T-cell (primary cell): Measurements from ENCODE around the gene ITGB4. TPM values are rescaled to one million over a fixed set of nuclear protein-coding genes. Genes with fewer than 3 reads are reported as not detected.
A peak's percentile ranks its signal among the peaks of the same experiment; 100 is the strongest.

Experiments used
- ATAC-seq, 4 experiments: fragments of 200-7000 bp in 3 of 4; fragments of 150-1000 bp in 1 of 4; cut with Tn5 transposase; replicated peaks in 1 of 4; 1 replicate in 3 of 4; 2 replicates in 1 of 4; pipeline ENCODE4 v1.10.0; 2021; ENCODE audit warnings: moderate library complexity in 3 of 4, mild to moderate bottlenecking in 2 of 4, moderate number of reproducible peaks in 1 of 4
- CTCF ChIA-PET, 2 donors: fragments of 300-600 bp; sonication (Branson Sonifier 250); formaldehyde crosslinking; loops; one replicate each; lab custom pipeline; 2022; ENCODE audit warnings: antibody characterized with exemption in 2 of 2; lab: Charles Lee
- POLR2A ChIA-PET, 2 donors: fragments of 300-600 bp; sonication (Branson Sonifier 250); formaldehyde crosslinking; loops; one replicate each; lab custom pipeline; 2022; ENCODE audit warnings: antibody characterized with exemption in 2 of 2; lab: Charles Lee
- DNase-seq, 35 experiments: peaks; one replicate each; pipeline versions ENCODE4 v3.0.0 to v3.0.0-alpha.2; 2013 to 2023
- H3K27ac ChIP-seq: one replicate; pipeline ENCODE4 v1.5.1; 2013; ENCODE audit warnings: low read length
- H3K27me3 ChIP-seq, 2 experiments: replicated peaks in 1 of 2; 1 replicate in 1 of 2; 2 replicates in 1 of 2; pipeline versions ENCODE4 v1.6.1 to v1.7.0; 2013; ENCODE audit warnings: low read length in 1 of 2, mixed read lengths in 1 of 2; ENCODE audit not compliant: control insufficient read depth in 2 of 2, insufficient read depth in 2 of 2; ENCODE audit errors: extremely low read depth in 1 of 2
- H3K36me3 ChIP-seq, 2 donors: 1 replicate in 1 of 2; 2 replicates in 1 of 2; pipeline versions ENCODE4 v1.6.1 to v1.7.0; 2013; ENCODE audit warnings: low read length in 1 of 2; ENCODE audit not compliant: control insufficient read depth in 2 of 2, insufficient read depth in 1 of 2; ENCODE audit errors: extremely low read depth in 1 of 2
- H3K4me1 ChIP-seq, 2 experiments: 1 replicate in 1 of 2; 2 replicates in 1 of 2; pipeline versions ENCODE4 v1.6.1 to v1.7.0; 2013; ENCODE audit warnings: low read length in 2 of 2, mixed read lengths in 1 of 2; ENCODE audit not compliant: insufficient read depth in 2 of 2, control insufficient read depth in 1 of 2; ENCODE audit errors: extremely low read depth in 1 of 2
- H3K4me3 ChIP-seq, 2 donors: 1 replicate in 1 of 2; 2 replicates in 1 of 2; pipeline versions ENCODE4 v1.5.1 to v1.7.0; 2013; ENCODE audit warnings: mild to moderate bottlenecking in 2 of 2, low read length in 1 of 2, moderate library complexity in 1 of 2; ENCODE audit not compliant: control insufficient read depth in 1 of 2; ENCODE audit errors: extremely low read depth in 1 of 2
- H3K9me3 ChIP-seq: 2 replicates; pipeline ENCODE4 v1.7.0; 2013
- H3K27ac Mint-ChIP-seq, 2 donors: one replicate each; pipeline ENCODE4 v1.8.0; 2020 to 2021; ENCODE audit warnings: mild to moderate bottlenecking in 2 of 2, mixed read lengths in 2 of 2
- H3K27me3 Mint-ChIP-seq, 2 donors: one replicate each; pipeline ENCODE4 v1.8.0; 2021 to 2022; ENCODE audit warnings: mixed read lengths in 2 of 2
- H3K36me3 Mint-ChIP-seq: one replicate; pipeline ENCODE4 v1.8.0; 2021; ENCODE audit warnings: mixed read lengths
- H3K4me1 Mint-ChIP-seq, 3 donors: one replicate each; pipeline ENCODE4 v1.8.0; 2020 to 2022; ENCODE audit warnings: mixed read lengths in 3 of 3, mild to moderate bottlenecking in 1 of 3
- H3K4me3 Mint-ChIP-seq, 3 donors: one replicate each; pipeline ENCODE4 v1.8.0; 2020 to 2022; ENCODE audit warnings: mild to moderate bottlenecking in 3 of 3, mixed read lengths in 3 of 3, moderate library complexity in 3 of 3
- H3K9me3 Mint-ChIP-seq, 3 donors: one replicate each; pipeline ENCODE4 v1.8.0; 2020 to 2022; ENCODE audit warnings: mixed read lengths in 3 of 3
- WGBS: methylation state at CpG from one replicate; pipeline ENCODE4 v1.1.5; 2013; ENCODE audit warnings: missing lambda C conversion rate; ENCODE audit not compliant: insufficient coverage; 5-methylcytosine and 5-hydroxymethylcytosine counted together
- total RNA-seq, 35 experiments: library from RNA in 6 of 35; stranded (reverse) in 6 of 35; fragments of 120-200 nt in 1 of 35; gene quantifications; one replicate each; pipeline versions ENCODE4 v1.2.1 to v1.2.4 and lab custom pipeline; 2013 to 2026

ITGB4 gene
- total RNA-seq, 5 donors from 2014 or later (not counting 1 experiment from before 2014, with no cell fraction given): 0.68 to 1.6 (median 1.5) TPM

- peak overlapping the region in 1 of 2 donors; percentile 74 for H3K27ac Mint-ChIP-seq
- H3K9me3 Mint-ChIP-seq: no peaks in the 10 kb centered on the region
- WGBS: 100% methylated on average over 3 of the region's 4 CpGs
- Histone ChIP-seq H3K27me3 (no peaks in the 10 kb centered on the region), H3K9me3 (no peaks in the 10 kb centered on the region), H3K27ac (no peak overlapping the region), H3K36me3 (peaks cover 0 to 4% of the 10 kb centered on the region in 2 donors), H3K4me1 (peaks cover 0 to 23% of the 10 kb centered on the region in 2 experiments), H3K4me3 (no peak overlapping the region)
- peak overlapping the region in 1 of 3 donors; percentile 70 for H3K4me3 Mint-ChIP-seq
- ATAC-seq: peak in 1 of 4 experiments; percentile 3
- peaks cover 3% of the 10 kb centered on the region for H3K36me3 Mint-ChIP-seq
- peaks cover 13 to 22% (median 19%) of the 10 kb centered on the region in 3 donors for H3K4me1 Mint-ChIP-seq
- H3K27me3 Mint-ChIP-seq: no peaks in the 10 kb centered on the region
- no peak for DNase-seq
- ChIA-PET CTCF (interaction anchor here in 1 of 2 donors (1.4 to 3.2 kb wide), 6 partner anchors 11 to 89 kb away, joined by 3 to 15 read pairs (median 7); partner anchors contain the start of gene WBP2), POLR2A (interaction anchor here (0.7 to 2.6 kb wide), 5 partner anchors 11 to 1007 kb away, joined by 3 to 17 read pairs (median 10); a partner anchor contains a TSS)
Observed at GRCh38 chr17:75765981-75766380, 44.7 kb downstream of the ITGB4 start.

GRCh38 chr17:75767881-75768280 is 46.6 kb downstream of the ITGB4 start:
- H3K4me1 ChIP-seq: peaks cover 0 to 23% of the 10 kb centered on the region in 2 experiments
- H3K27me3 Mint-ChIP-seq: no peaks in the 10 kb centered on the region
- ATAC-seq (no peak), DNase-seq (no peak)
- no peak overlapping the region for H3K27ac ChIP-seq
- no peaks in the 10 kb centered on the region for H3K9me3 ChIP-seq
- H3K9me3 Mint-ChIP-seq: no peaks in the 10 kb centered on the region
- CTCF ChIA-PET: no interaction called here
- no peaks in the 10 kb centered on the region for H3K36me3 Mint-ChIP-seq
- H3K4me3 ChIP-seq: no peak overlapping the region
- H3K27me3 ChIP-seq: no peaks in the 10 kb centered on the region
- no peak overlapping the region for H3K4me3 Mint-ChIP-seq
- H3K27ac Mint-ChIP-seq: no peak overlapping the region
- peaks cover 9 to 15% (median 14%) of the 10 kb centered on the region in 3 donors for H3K4me1 Mint-ChIP-seq
- POLR2A ChIA-PET: interaction anchor here in 1 of 2 donors (0.7 kb wide), 1 partner anchor 8 kb away, joined by 4 read pairs; no protein-coding TSS in a partner anchor
- WGBS: 60% methylated on average over 1 of the region's 8 CpGs
- H3K36me3 ChIP-seq: no peaks in the 10 kb centered on the region

GRCh38 chr17:75769536-75769935 is 48.3 kb downstream of the ITGB4 start:
- H3K4me1 Mint-ChIP-seq: peaks cover 2 to 6% (median 4%) of the 10 kb centered on the region in 3 donors
- Histone ChIP-seq H3K4me1 (peaks cover 0 to 6% of the 10 kb centered on the region in 2 experiments), H3K36me3 (peaks cover 0 to 2% of the 10 kb centered on the region in 2 donors), H3K4me3 (no peak overlapping the region), H3K9me3 (no peaks in the 10 kb centered on the region), H3K27ac (no peak overlapping the region), H3K27me3 (no peaks in the 10 kb centered on the region)
- no peaks in the 10 kb centered on the region for H3K36me3 Mint-ChIP-seq
- ATAC-seq (no peak), DNase-seq (no peak)
- no peaks in the 10 kb centered on the region for H3K9me3 Mint-ChIP-seq
- 100% methylated on average over 1 of the region's 3 CpGs for WGBS
- no peak overlapping the region for H3K27ac Mint-ChIP-seq
- ChIA-PET CTCF (interaction anchor here in 1 of 2 donors (0.7 kb wide), 1 partner anchor 9 kb away, joined by 3 read pairs; no protein-coding TSS in a partner anchor), POLR2A (interaction anchor here in 1 of 2 donors (0.6 kb wide), 1 partner anchor 495 kb away, joined by 5 read pairs; no protein-coding TSS in a partner anchor)
- H3K27me3 Mint-ChIP-seq: no peaks in the 10 kb centered on the region
- H3K4me3 Mint-ChIP-seq: no peak overlapping the region

- CTCF ChIA-PET: interaction anchor here in 1 of 2 donors (1.2 kb wide), 1 partner anchor 8 kb away, joined by 3 read pairs; a partner anchor contains a TSS
- no peak overlapping the region for H3K4me3 Mint-ChIP-seq
- H3K36me3 Mint-ChIP-seq: peaks cover 11% of the 10 kb centered on the region
- H3K27me3 ChIP-seq: no peaks in the 10 kb centered on the region
- peak overlapping the region in 1 of 2 donors; percentile 55 for H3K27ac Mint-ChIP-seq
- no peak for ATAC-seq
- WGBS: 93% methylated on average over 11 of the region's 17 CpGs
- POLR2A ChIA-PET: interaction anchor here in 1 of 2 donors (0.6 to 0.7 kb wide), 4 partner anchors 10 to 960 kb away, joined by 3 to 11 read pairs (median 6); partner anchors contain the start of gene UNK
- H3K27me3 Mint-ChIP-seq: no peaks in the 10 kb centered on the region
- no peaks in the 10 kb centered on the region for H3K9me3 ChIP-seq
- H3K27ac ChIP-seq: no peak overlapping the region
- H3K36me3 ChIP-seq: peaks cover 0 to 8% of the 10 kb centered on the region in 2 donors
- no peaks in the 10 kb centered on the region for H3K9me3 Mint-ChIP-seq
- H3K4me1 ChIP-seq: peaks cover 2 to 6% of the 10 kb centered on the region in 2 experiments
- no peak for DNase-seq
- peaks cover 14 to 20% (median 14%) of the 10 kb centered on the region in 3 donors for H3K4me1 Mint-ChIP-seq
- no peak overlapping the region for H3K4me3 ChIP-seq
Observed at GRCh38 chr17:75771334-75772281, 50.3 kb downstream of the ITGB4 start.

- no peak overlapping the region for H3K4me3 ChIP-seq
- no peak overlapping the region for H3K27ac ChIP-seq
- Mint-ChIP-seq H3K9me3 (no peaks in the 10 kb centered on the region), H3K4me3 (peak overlapping the region in 1 of 3 donors; percentile 46), H3K36me3 (peaks cover 27% of the 10 kb centered on the region), H3K4me1 (peaks cover 28 to 37% (median 29%) of the 10 kb centered on the region in 3 donors), H3K27me3 (no peaks in the 10 kb centered on the region), H3K27ac (peak overlapping the region in 1 of 2 donors; percentile 52)
- DNase-seq (no peak), ATAC-seq (peak in 1 of 4 experiments; percentile 5)
- H3K9me3 ChIP-seq: no peaks in the 10 kb centered on the region
- 96% methylated on average over 9 of the region's 12 CpGs for WGBS
- CTCF ChIA-PET: interaction anchor here (0.7 to 2.3 kb wide), 2 partner anchors 10 to 20 kb away, joined by 4 to 11 read pairs; partner anchors contain the start of gene UNK (in 1 of the 2)
- H3K4me1 ChIP-seq: peaks cover 12 to 16% of the 10 kb centered on the region in 2 experiments
- POLR2A ChIA-PET: interaction anchor here in 1 of 2 donors (1.6 kb wide), 1 partner anchor 8 kb away, joined by 3 read pairs; the partner anchor contains the start of gene GALK1
- peaks cover 3 to 24% of the 10 kb centered on the region in 2 donors for H3K36me3 ChIP-seq
- no peaks in the 10 kb centered on the region for H3K27me3 ChIP-seq
Observed at GRCh38 chr17:75773121-75773807, 52.0 kb downstream of the ITGB4 start.
